GM04504 (cell line): ENCODE results near the gene CASP2.

Experiments used
- DNase-seq: peaks from one replicate; pipeline ENCODE4 v3.0.0-alpha.2; 2012; ENCODE audit warnings: low read depth

CASP2 gene

GRCh38 chr7:143299346-143299745, 11.2 kb downstream of the CASP2 start:
- DNase-seq: no peak

GRCh38 chr7:143299840-143300239, 11.7 kb downstream of the CASP2 start:
- no peak for DNase-seq

GRCh38 chr7:143300959-143301935, 13.1 kb downstream of the CASP2 start:
- no peak for DNase-seq

- DNase-seq: no peak
Observed at GRCh38 chr7:143303733-143304132, 15.6 kb downstream of the CASP2 start.

- no peak for DNase-seq
Observed at GRCh38 chr7:143304938-143305337, 16.8 kb downstream of the CASP2 start.

GRCh38 chr7:143305423-143306070, 17.4 kb downstream of the CASP2 start:
- DNase-seq: no peak

- no peak for DNase-seq
Observed at GRCh38 chr7:143308632-143309031, 20.5 kb downstream of the CASP2 start.

- no peak for DNase-seq
Observed at GRCh38 chr7:143314127-143314526, 26.0 kb downstream of the CASP2 start.

GRCh38 chr7:143315776-143316175, 27.6 kb downstream of the CASP2 start, which contains the start of gene CLCN1:
TSS of gene CLCN1 (plus strand) at chr7:143316111. CDS start at chr7:143316213, 102 bp downstream.
- no peak for DNase-seq

GRCh38 chr7:143316492-143316891, 28.3 kb downstream of the CASP2 start:
- no peak for DNase-seq

GRCh38 chr7:143318661-143319060, 30.5 kb downstream of the CASP2 start:
- peak; percentile 17 for DNase-seq

- no peak for DNase-seq
Observed at GRCh38 chr7:143320620-143321019, 32.5 kb downstream of the CASP2 start.

- DNase-seq: no peak
Observed at GRCh38 chr7:143321242-143321641, 33.1 kb downstream of the CASP2 start.

- DNase-seq: no peak
Observed at GRCh38 chr7:143321734-143322133, 33.6 kb downstream of the CASP2 start.

- no peak for DNase-seq
Observed at GRCh38 chr7:143322760-143323633, 34.8 kb downstream of the CASP2 start.

- DNase-seq: no peak
Observed at GRCh38 chr7:143323653-143324052, 35.5 kb downstream of the CASP2 start.

GRCh38 chr7:143325240-143325639, 37.1 kb downstream of the CASP2 start:
- DNase-seq: no peak

- DNase-seq: no peak
Observed at GRCh38 chr7:143327903-143328302, 39.8 kb downstream of the CASP2 start.

GRCh38 chr7:143329471-143330170, 41.5 kb downstream of the CASP2 start:
- DNase-seq: no peak

- peak; percentile 83 for DNase-seq
Observed at GRCh38 chr7:143331179-143331801, 43.1 kb downstream of the CASP2 start.

- DNase-seq: no peak
Observed at GRCh38 chr7:143334244-143334643, 46.1 kb downstream of the CASP2 start.
